ENCODE measurements around the gene NEURL1B.
"Not testable (repeated sequence)": the region's sequence is repeated elsewhere in the genome, so short reads cannot be mapped to it uniquely, and the experiment has no call there.

Gene NEURL1B

DNA sequence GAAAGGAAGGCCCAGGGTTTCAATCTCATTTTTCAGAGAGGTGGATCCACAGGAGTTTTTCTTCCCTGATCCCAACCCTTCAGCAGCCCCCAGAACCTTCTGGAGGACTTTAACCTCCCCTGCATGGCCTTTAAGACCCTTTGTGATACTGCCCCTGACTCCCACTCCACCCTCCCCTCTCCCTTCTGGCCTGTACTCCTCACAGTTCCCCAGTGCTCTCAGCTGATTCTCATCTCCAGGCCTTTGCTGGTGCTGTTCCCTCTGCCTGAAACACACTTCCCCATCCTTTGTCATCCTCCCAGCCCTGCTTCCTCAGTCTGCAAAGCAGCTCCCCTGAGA is 18.5 kb downstream of the NEURL1B start:
- DNase-seq, result no peak

DNA sequence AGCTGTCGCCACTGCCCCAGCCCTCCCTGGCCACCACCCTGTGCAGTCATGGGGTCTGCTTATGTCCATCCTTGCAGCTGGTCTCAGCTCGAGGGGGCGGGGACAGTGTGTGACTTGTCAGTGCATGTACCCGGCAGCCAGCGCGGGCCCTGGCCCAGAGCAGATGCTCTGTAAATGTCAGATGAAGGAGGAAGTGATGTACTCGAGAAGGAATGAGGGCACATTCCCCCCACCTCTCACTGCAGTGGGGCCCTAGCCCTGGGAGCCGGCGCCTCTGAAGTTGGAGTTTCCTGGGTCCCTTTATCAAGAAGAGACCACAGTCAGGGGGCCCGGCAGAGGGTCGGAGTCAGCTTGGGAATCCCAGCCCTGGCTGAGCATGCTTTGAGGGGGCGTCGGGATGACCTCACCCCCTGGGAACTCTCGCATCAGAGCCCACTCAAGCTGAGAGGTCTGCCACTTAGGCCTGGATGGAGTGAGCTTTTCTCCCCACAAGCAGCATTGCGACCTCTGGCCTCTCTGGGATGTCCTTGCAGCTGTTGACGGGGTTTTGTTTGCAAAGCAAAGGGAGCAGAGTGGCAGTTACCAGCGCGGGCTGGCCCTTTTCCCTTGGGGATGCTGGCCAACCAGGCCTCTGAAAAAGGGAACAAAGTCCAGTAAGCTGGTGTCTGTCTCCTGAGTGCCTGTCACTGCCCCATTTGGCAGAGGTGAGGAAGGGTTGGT is 19.0 kb downstream of the NEURL1B start:
- no peak for DNase-seq

DNA sequence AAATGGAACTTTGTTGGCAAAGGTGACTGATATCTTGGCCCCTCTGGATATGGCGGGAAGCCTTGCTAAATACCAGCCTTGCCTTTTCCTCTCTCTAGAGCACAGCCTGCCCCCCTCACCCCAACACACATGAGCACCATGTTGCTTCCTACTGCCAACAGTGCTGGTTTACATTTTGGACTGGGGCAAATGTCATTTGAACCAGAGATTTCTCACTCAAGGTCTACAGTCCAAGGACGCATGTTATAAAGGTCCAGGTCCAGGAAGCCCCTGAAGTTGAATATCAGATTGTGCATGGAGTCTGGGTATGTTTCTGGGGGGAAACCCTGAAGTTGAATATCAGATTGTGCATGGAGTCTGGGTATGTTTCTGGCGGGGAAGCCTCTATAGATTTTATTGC is 19.9 kb downstream of the NEURL1B start:
- DNase-seq, result no peak

DNA sequence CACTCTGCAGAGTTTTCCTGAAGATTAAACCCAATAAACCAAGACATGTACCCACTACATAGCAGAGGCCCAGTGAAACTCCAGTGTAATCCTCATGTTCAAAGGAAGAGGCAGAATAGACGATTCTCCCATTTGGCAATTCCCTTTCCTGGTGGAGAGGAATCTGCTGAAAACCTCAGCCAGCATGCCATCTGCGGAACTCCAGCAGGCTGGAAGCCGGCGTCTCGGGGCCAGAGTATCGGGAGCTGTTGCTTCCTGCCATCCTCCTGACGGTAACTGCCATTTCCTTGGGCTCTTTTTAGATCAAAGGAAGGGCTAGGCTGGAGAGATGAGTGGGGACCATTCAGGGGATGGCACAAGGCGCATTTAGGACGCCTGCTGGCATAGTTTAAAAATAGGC is 20.5 kb downstream of the NEURL1B start:
- no peak for DNase-seq

DNA sequence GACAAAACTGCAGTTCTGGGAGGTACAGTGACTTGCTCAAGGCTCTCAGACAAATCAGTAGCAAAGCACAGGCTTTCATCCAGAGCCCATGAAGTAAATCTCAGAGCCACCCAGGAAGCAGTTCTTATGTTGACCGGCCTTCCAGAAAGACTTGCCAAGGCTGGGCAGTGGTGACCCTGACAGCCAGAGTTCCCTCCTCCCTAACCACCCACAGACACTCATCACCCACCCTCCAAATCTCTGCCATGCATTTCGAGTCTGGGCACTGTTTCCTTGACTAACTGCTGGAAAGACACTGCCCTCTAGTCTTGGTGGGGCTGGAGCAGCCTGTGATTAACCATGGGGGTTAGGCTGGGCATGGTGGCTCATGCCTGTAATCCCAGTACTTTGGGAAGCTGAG is 21.5 kb downstream of the NEURL1B start:
- DNase-seq, result no peak

DNA sequence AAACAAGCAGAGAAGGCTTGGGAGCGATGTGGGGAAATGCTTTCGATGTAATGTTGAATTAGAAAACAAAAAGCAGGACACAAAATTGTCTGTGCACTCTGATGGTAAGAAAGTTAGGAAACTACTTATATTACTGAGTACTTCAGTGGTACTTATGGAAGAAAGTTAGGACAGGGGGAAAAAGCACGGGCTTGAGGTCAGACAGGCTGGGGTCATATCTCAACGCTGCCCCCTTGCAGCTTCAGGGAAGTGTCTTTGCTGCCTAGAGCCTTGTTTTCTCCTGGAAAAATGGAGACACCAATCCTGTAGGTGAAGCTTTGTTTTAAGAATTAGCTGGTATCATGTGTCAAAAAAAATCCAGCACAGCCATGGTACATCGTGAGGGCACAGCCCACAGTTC is 23.0 kb downstream of the NEURL1B start:
- DNase-seq, result no peak

DNA sequence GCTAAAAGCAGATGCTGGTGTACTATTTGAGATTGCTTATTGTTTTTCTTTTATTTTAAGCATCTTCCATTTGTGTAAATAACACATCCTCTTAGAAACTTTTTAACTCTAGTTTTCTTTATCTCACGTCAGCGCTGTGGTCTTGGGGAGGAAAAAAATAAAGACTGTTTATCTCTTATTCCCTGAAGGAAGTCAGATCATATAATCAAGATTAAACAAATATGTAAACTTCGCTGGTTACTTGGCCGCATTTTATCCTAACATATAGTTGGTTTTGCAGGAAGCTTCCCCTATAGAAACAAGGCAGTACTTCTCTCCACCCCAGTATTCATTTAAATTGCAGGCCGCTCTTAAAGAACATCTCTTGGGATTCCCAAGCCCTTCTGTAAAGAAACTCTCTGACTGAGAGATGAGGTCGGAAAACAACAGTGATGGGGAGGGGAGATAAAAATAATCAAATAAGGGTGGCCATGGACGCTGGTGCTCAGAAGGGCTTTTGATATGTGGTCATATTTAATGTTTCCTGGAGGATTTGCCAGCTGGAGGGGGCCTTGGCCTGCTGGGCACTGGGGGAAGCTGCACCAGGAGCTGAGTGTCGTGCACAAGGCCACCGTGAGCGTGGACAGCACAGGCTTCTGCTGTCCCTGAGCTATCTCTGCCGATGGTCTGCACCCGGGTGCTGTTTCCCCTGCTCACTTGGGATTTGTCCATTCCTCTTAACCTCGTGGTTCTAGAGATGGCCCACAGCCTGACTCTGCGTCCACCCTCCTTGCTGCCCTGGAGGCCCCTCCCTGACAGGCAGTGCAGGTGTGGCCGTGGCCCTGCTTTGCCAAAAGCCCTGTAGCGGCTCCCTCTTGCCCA is 23.8 kb downstream of the NEURL1B start:
- DNase-seq, result no peak

DNA sequence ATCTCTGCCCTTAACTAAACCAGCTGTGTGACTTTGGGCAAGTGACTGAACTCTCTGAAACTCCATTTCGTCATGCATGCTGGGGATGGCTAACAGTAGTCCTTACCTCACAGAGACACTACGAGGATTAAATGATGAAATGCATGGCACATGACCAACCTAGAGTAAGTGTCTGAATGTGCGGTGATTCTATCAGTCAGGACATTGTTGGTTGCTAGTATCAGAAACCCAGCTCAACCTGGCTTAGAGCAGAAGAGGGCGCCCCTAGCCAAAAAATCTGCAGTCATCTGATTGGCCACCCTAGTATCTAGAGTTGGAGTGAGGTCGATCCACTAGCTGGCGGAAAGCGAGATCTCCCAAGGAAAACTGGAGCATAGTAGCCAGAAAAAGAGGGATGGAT is 25.2 kb downstream of the NEURL1B start:
- no peak for DNase-seq

DNA sequence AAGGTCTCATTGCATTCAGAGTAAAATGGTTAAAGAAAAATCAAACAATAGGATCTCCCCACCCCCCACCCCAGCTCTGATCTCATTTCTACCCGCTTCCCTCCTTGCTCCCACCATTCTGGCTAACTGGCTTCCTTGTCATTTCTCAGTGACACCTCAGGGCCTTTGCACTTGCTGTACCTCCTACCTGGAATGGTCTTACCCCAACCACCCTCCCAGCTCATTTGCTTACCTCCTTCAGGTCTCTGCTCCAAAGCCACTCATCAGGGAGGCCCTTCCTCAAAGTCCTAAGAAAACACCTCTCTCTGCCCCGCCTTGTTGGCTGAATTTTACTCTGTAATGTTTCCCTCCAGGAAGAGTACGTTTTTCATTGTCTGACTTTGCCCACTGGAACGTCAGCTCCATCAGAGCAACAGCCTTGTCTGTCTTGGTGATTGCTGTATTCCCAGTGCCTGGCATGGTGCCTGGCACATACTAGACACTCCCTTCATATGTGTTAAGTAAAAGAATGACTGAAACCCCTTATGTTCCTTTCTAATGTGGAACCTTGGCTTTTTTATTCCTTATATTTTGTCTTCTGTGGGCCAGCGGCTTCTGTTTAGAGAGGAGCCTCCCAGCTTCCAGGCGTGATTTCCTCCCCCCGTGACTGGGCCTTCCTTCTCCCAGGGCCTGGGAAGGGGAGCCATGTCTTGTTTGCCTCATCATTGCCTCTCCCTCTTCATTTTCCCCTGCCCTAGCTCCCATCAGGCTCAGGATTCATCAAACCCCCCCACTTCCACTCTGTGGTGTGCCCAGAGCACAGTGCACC is 26.9 kb downstream of the NEURL1B start:
- no peak for DNase-seq

DNA sequence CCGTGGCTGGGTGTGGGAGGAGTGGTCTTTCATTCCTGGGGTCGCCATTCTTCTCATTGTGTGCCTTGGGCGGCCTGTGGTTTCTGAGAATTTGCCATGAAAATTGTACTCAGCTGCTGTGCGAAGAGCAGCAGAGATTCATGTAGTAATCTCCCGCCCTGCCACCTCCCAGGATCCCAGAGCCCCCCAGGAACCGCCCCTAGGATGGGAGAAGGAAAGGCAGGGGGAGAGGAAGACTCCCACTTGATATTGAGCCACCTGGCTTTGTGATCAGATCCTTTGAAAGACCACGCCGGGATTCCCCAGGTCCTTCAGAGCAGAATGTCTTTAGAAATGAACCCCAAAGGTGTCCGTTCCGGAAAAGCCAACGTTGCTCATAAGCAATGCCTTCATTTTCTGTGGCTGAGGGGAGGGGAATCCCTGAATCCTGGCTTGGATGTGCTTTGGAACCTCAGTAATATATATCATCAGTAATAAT is 27.6 kb downstream of the NEURL1B start:
- DNase-seq, result no peak

DNA sequence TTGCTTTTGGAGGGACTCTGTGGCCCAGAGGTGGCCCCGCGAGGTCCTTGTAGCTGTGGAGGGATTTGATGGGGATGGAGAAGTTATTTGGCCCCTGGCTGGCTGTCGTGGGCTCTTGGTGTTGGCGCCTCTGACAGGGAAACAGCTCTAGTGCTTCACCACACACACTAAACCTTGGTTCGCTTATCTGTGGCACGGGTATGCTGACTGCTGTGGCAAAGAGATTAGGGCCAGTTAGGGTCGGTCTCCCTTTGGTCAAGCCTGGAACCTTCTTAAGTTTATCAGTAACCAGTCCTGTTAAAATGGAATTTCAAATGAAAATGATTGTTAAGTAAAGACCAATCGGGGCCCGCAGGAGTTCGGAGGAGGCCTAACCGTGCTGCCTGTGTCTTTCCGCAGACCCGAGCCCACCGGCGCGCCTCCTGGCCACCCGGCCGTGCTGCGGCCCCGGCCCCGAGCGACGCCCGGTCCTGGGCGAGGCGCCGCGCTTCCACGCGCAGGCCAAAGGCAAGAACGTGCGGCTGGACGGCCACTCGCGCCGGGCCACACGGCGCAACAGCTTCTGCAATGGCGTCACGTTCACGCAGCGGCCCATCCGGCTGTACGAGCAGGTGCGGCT is 28.4 kb downstream of the NEURL1B start:
- DNase-seq, result no peak

DNA sequence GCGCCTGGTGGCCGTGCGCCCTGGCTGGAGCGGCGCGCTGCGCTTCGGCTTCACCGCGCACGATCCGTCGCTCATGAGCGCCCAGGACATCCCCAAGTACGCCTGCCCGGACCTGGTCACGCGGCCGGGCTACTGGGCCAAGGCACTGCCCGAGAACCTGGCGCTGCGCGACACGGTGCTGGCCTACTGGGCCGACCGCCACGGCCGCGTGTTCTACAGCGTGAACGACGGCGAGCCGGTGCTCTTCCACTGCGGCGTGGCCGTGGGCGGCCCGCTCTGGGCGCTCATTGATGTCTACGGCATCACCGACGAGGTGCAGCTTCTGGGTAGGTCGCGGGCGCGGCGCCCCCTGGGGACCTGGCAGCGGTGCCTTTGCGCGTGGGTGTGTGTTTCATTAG is 28.9 kb downstream of the NEURL1B start:
- no peak for DNase-seq

DNA sequence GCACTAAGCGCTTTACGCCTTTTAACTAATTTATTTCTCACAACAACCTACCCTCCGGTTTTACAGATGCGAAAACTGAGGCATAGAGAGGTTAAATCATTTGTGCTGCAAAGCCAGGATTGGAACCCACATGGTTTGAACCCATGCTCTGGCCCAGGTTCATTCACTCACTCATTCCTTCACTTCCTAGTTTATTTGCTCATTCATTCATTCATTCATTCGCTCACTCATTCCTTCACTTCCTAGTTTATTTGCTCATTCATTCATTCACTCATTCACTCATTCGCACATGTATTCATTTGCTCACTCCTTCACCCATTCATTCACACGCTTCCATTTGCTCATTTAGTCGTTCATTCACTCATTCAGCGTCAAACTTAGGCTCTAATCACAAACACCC is 29.4 kb downstream of the NEURL1B start:
- no peak for DNase-seq

DNA sequence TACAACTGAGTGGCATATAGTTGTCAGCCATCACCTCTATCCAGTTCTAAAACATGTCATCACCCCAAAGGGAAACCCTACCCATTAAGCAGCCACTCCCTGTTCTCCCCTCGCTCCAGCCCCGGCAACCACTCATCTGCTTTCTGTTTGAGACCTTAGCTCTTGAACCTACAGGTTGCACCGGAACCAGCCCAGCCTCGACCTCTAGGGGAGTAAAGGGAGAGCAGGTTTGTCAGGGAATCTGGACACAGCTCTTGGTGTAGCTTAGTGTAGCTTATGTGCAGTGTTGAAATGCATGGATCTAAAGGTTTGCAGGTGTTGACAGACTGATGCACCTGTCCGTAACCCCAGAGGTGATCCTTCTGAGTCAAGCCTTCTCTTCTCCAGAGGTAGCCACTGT is 30.0 kb downstream of the NEURL1B start:
- no peak for DNase-seq

DNA sequence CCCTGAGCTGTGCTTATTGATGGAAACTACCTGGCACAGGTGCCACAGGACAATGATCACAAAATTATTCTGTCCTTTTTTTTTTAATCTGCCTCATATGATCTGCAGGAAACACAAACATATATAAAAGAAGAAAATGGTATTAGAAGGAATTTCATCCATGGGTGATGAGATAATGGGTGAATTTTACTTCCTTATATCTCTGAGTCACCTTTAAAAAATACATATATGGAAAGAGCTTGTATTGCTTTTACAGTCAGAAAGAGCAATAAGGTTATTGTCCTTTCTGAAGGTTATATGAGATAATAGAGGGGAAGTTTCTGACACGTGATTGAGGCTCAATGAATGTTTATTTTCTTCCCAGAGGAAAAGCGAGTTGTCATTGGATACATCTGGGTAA is 31.6 kb downstream of the NEURL1B start:
- DNase-seq, result no peak

DNA sequence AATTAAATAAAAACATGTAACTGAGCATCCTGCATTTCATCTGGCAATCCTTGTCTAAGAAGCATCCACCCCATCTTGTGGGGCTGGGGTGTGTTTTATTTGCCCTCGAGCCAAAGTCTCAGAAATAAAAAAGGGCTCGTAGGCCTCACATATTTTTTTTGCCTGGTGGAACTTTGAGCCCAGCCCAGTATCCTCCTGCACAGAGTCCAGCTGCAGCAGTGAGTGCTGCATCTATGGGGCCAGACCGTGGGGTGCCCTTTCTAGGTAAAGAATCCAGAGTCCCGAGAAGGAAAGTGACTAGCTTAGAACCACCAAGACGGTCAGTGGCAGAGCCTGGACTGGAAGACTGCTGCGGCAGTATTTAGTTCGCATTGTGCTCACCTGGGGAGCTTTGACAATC is 33.1 kb downstream of the NEURL1B start:
- no peak for DNase-seq

DNA sequence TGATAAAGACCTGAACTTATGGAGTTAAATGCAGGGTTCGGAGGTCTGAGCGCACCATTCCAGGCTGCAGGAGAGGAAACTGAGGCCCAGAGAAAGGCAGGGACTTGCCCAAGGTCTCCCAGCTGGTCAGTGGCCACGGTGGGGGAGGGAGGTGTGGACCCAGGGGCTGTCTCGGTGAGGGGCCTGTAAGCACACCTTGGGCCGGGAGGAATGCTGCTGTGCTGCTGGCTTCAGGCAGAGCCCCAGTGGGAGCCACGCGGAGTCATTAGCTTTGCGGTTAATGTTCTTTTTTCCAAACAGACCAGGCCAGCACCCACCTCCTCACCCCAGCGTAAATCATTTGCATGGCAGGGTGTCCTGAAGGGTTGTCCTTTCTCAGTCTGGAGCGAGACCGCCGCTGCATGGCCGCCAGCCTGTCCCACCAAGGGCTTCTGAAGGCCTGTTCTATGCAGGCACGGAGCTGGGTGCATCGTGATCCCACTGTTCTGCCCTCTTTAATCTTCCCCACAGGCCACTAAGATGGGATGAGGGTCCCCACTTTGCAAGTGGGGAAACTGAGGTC is 35.9 kb downstream of the NEURL1B start:
- DNase-seq, result no peak

DNA sequence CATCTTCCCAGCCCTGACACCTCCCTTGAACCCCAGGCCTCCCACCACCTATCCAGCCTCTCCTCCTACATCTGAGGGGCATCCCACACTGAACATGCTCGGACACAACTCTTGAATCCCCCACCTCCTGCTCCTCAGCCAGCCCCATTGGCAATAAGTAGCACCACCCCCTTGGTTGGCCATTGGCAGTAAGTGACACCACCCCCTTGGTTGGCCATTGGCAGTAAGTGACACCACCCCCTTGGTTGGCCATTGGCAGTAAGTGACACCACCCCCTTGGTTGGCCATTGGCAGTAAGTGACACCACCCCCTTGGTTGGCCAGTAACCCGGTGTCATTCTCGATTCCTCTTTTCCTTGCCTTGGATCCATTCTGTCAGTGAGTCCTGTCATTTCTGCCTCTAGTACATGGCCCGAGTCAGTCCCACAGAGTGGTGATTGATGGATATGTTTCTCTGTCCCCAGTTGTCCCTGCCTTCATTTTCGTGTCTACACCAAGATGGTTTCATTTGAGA is 37.4 kb downstream of the NEURL1B start:
- DNase-seq, result not testable (repeated sequence)

DNA sequence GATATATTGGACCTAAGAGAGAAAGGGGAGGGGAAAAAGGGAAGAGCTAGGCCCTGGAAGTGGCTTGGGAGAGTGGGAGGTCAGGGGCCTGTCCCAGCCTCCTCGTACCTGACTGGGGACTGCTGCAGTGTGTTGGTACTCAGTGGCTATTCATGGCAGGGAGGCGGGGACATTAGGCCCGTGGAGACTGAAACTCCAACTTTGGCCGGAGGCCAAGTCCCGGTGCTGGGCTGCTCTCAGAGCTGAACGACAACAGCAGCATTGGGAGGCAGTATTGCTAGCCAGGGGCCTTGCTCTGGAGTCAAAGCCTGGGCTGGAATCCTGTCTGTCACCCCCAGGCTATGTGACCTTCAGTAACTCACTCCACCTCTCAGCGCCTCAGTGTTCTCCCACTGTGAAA is 37.8 kb downstream of the NEURL1B start:
- DNase-seq, result no peak

DNA sequence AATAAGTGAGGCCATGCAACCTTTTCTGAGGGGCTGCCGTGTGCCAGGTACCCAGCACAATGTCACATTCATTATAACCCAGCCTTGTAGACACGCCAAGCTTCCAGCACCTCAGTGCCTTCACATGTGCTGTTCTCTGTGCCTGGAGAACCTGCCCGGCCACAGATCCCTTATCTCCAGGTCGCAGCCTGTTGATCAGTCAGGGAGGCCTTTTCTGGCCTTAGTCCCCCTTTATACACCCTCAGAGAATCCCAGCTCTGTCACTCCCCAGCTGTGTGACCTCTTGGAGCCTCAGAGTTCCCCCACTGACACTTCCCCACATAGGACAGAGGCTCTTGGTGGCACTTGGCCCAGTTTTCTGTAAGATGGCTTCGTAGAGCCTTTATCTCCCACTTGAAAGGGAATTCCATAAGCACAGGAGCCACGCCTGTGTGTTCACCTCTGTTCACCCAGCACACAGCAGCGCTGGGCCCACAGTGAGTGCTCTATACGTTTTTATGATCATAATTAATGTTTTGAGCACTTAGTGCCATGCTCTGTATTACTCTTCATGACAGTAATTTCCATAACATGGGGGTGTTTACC is 38.7 kb downstream of the NEURL1B start:
- no peak for DNase-seq

DNA sequence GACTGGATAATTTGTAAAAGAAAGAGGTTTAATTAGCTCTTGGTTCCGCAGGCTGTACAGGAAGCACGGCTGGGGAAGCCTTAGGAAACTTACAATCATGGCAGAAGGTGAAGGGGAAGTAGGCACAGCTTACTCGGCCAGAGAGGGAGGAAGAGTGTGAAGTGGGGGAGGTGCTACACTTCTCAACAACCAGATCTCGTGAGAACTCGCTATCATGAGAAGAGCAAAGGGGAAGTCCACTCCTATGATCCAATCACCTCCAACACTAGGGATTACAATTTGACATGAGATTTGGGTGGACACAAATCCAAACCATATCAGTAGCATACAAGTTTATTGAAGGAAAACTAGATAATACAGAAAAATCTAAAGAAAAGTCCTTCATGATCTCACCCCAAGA is 39.9 kb downstream of the NEURL1B start:
- no peak for DNase-seq

DNA sequence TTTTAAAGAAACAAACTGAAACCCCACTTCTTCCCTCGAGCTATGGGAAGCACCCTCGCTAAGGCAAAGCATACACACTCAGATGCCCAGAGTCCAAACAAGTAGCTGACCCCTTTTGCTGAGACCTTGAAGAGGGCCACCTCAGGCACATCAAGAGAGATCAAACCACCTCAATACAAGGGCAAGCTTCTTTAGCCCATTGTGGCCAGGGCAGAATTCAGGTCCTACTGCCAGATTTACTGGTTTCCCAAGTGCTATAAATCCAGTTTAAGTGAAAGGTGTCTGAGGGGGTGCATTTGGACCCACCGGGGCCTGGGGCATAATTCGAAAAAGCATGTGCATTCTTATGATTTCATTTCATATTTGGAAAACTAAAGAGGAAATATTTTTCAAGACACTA is 40.4 kb downstream of the NEURL1B start:
- DNase-seq, result no peak

Measured in stimulated activated CD4-positive, alpha-beta T cell treated with anti-CD3 and anti-CD28 coated beads, Interleukin-2, amount 100 ng/mL, for 24 hours (primary cell).